ENCODE measurements around the gene GAS7. TPM values are rescaled to one million over a fixed set of nuclear protein-coding genes. Genes with fewer than 3 reads are reported as not detected.

The GAS7 gene
- total and polyA plus RNA-seq, 2 experiments from 2014 or later, result 25.8 to 27.3 TPM

DNA sequence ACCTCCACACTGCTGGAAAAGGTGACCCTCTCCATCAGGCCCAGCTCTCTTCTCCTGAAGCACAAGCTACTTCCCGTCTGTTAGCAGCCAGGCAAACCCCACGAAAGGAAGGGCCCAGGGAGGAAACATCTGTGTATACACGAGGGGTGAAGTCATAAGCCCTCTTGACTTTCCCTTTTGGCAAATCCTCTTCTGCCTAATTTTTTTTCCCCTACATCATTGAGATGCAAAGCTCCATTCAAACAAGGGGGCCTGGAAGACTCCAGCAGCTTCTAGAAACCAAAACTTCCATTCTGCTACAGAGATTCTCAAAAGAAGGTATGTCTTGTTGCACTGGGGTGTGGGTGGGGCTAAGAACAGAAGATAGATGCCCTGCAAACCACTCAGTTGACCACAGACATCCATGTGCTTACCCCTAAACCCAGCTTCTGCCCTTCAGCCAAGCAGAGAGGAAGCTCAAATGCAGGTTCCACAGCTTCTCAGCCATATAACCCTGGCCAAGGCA lies 147.8 kb downstream of the GAS7 start:
- WGBS (ENCODE audit: low lambda C conversion rate, missing lambda C conversion rate), result 74% methylated on average over 3 of the region's 3 CpGs
- Histone ChIP-seq H4K20me1 (ENCODE audit: insufficient read depth, poor library complexity, severe bottlenecking) (no peaks in the 10 kb centered on the region), H3K79me2 (peaks cover 13% of the 10 kb centered on the region), H3K4me1 (ENCODE audit: insufficient read depth) (no peaks in the 10 kb centered on the region), H3K36me3 (replicated peaks; ENCODE audit: insufficient read depth, low read depth) (no peaks in the 10 kb centered on the region), H3K4me3 (no peak overlapping the region), H3K27me3 (no peaks in the 10 kb centered on the region), H3K9me2 (replicated peaks; ENCODE audit: insufficient read depth) (no peaks in the 10 kb centered on the region), H3K27ac (no peak overlapping the region), H2AFZ (no peak overlapping the region), H3K4me2 (no peak overlapping the region), H3K9me3 (ENCODE audit: low read depth) (no peaks in the 10 kb centered on the region)
- no peak for DNase-seq (ENCODE audit: low spot score)
- TF ChIP-seq EZH2phosphoT487 (IDR thresholded peaks at IDR 0.05; ENCODE audit: low read depth, severe bottlenecking, unreplicated experiment) (no peak), EZH2 (IDR thresholded peaks at IDR 0.05; ENCODE audit: borderline replicate concordance) (no peak)
- TF ChIP-seq, protein P1, sequence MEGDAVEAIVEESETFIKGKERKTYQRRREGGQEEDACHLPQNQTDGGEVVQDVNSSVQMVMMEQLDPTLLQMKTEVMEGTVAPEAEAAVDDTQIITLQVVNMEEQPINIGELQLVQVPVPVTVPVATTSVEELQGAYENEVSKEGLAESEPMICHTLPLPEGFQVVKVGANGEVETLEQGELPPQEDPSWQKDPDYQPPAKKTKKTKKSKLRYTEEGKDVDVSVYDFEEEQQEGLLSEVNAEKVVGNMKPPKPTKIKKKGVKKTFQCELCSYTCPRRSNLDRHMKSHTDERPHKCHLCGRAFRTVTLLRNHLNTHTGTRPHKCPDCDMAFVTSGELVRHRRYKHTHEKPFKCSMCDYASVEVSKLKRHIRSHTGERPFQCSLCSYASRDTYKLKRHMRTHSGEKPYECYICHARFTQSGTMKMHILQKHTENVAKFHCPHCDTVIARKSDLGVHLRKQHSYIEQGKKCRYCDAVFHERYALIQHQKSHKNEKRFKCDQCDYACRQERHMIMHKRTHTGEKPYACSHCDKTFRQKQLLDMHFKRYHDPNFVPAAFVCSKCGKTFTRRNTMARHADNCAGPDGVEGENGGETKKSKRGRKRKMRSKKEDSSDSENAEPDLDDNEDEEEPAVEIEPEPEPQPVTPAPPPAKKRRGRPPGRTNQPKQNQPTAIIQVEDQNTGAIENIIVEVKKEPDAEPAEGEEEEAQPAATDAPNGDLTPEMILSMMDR (IDR thresholded peaks at IDR 0.05; ENCODE audit: poor library complexity), result no peak

DNA sequence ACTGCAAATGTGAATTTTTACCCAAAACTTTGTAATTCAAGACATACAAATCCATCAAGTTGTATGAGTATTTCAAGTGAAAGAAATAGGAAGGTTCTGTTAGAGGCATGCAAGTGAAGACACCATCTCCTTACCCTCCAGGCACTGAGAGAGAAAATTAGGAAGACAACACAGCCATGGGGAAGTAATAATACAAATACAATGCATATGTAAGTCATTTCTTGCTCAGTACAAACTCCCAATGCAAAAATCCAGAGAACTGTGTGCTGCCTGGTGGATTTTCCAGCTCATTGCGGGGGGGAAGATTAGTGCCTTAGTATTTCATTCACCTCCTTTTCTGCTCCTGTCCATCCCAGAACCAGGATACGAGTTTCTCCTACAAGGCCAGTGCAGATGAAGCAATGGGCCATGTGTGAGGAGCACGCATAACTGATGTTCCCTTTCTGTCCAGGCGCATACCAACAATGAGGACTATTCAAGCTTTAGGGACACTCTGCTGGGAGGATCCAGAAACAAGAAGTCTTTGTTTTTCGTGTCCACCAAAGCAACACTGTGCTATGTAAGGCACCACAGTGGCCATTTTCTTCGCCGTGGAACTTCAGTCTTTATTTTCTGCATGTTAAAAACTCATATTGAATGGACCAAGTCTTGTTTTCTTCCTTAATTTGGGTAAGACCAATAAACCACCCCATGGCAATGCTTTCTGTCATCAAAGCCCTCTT lies 149.6 kb downstream of the GAS7 start:
- Histone ChIP-seq H3K4me2 (no peak overlapping the region), H3K36me3 (replicated peaks; ENCODE audit: insufficient read depth, low read depth) (no peaks in the 10 kb centered on the region), H3K9me3 (ENCODE audit: low read depth) (no peaks in the 10 kb centered on the region), H2AFZ (no peak overlapping the region), H3K9me2 (replicated peaks; ENCODE audit: insufficient read depth) (no peaks in the 10 kb centered on the region), H3K27me3 (no peaks in the 10 kb centered on the region), H3K79me2 (peaks cover 17% of the 10 kb centered on the region), H3K4me1 (ENCODE audit: insufficient read depth) (no peaks in the 10 kb centered on the region), H3K27ac (no peak overlapping the region), H3K4me3 (no peak overlapping the region), H4K20me1 (ENCODE audit: insufficient read depth, poor library complexity, severe bottlenecking) (no peaks in the 10 kb centered on the region)
- no peak for DNase-seq (ENCODE audit: low spot score)
- TF ChIP-seq, protein P1 (IDR thresholded peaks at IDR 0.05; ENCODE audit: poor library complexity), result no peak
- TF ChIP-seq EZH2 (IDR thresholded peaks at IDR 0.05; ENCODE audit: borderline replicate concordance), result no peak
- no peak for TF ChIP-seq EZH2phosphoT487 (IDR thresholded peaks at IDR 0.05; ENCODE audit: low read depth, severe bottlenecking, unreplicated experiment)
- 95% methylated on average over 7 of the region's 7 CpGs for WGBS (ENCODE audit: low lambda C conversion rate, missing lambda C conversion rate)

DNA sequence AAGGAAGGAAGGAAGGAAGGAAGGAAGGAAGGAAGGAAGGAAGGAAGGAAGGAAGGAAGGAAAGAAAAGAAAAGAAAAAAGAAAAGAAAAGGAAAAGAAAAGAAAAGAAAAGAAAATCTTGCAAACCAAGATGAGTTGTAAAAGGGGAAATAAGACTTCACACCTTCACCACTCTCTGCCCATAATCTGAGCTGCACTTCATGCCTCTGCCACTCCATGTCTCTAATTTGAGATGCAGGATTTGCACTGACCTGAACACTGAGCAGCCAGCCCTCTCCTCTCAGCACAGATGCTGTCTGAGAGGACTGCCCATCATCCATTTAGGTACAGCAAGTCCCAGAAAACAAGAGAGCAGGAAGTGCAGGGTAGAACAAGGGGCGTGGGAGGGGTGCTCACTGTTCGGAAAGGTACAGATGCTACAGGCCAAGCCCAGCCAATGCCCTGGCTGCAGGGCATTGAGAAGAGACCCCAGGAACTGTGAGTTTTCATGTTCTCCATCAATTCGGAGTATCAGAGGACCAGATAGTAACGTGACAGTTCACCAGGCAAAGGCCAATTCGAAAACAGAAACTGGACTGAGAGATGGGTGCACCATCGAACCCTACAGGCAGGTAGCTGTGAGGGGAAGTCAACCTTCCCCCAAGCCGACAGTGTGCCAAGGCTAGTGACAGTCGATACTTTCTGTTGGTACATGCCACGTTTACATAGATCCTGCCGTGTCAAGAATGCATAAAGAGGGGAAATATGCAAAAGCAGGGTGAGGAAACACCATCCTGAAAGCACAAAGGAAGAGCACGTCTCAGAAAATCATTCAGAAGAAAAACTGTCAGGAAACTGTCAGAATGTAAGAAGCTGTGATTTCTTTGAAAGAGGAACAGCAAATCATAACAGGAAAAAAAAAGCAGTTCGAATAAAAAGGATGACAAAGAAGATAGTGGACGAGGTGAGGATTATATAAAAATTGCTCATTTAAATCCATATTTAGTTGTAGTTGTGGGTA lies 151.3 kb downstream of the GAS7 start:
- Histone ChIP-seq H3K27ac (no peak overlapping the region), H3K9me3 (ENCODE audit: low read depth) (no peaks in the 10 kb centered on the region), H3K4me3 (no peak overlapping the region), H4K20me1 (ENCODE audit: insufficient read depth, poor library complexity, severe bottlenecking) (no peaks in the 10 kb centered on the region), H3K4me2 (no peak overlapping the region), H3K4me1 (ENCODE audit: insufficient read depth) (peaks cover 4% of the 10 kb centered on the region), H3K9me2 (replicated peaks; ENCODE audit: insufficient read depth) (no peaks in the 10 kb centered on the region), H3K27me3 (no peaks in the 10 kb centered on the region), H3K36me3 (replicated peaks; ENCODE audit: insufficient read depth, low read depth) (no peaks in the 10 kb centered on the region), H3K79me2 (peaks cover 17% of the 10 kb centered on the region), H2AFZ (no peak overlapping the region)
- no peak for TF ChIP-seq EZH2 (IDR thresholded peaks at IDR 0.05; ENCODE audit: borderline replicate concordance)
- TF ChIP-seq, protein P1 (IDR thresholded peaks at IDR 0.05; ENCODE audit: poor library complexity), result no peak
- no peak for TF ChIP-seq EZH2phosphoT487 (IDR thresholded peaks at IDR 0.05; ENCODE audit: low read depth, severe bottlenecking, unreplicated experiment)
- WGBS (ENCODE audit: low lambda C conversion rate, missing lambda C conversion rate), result 85% methylated on average over 13 of the region's 13 CpGs
- no peak for DNase-seq (ENCODE audit: low spot score)
